Subcutaneous abdominal adipose tissue (tissue), 5 donors: ENCODE measurements around the gene MEG3.
"Not testable (repeated sequence)": the region's sequence is repeated elsewhere in the genome, so short reads cannot be mapped to it uniquely, and the experiment has no call there.

Source experiments
- H3K27ac ChIP-seq: one replicate; pipeline ENCODE4 v1.7.0; 2013; ENCODE audit warnings: low read depth, mild to moderate bottlenecking, inconsistent platforms, low read length, moderate library complexity
- H3K27me3 ChIP-seq, 5 donors: one replicate each; pipeline ENCODE4 v1.7.0; 2013; ENCODE audit warnings: low read length in 5 of 5, inconsistent platforms in 1 of 5; ENCODE audit not compliant: control insufficient read depth in 5 of 5, insufficient read depth in 4 of 5
- H3K36me3 ChIP-seq, 5 donors: one replicate each; pipeline ENCODE4 v1.7.0; 2013; ENCODE audit warnings: low read length in 5 of 5; ENCODE audit not compliant: control insufficient read depth in 5 of 5, insufficient read depth in 5 of 5
- H3K4me1 ChIP-seq, 5 donors: one replicate each; pipeline ENCODE4 v1.7.0; 2013; ENCODE audit warnings: low read length in 5 of 5, mild to moderate bottlenecking in 3 of 5, moderate library complexity in 1 of 5; ENCODE audit not compliant: control insufficient read depth in 5 of 5, insufficient read depth in 5 of 5
- H3K4me3 ChIP-seq, 5 donors: one replicate each; pipeline ENCODE4 v1.7.0; 2013; ENCODE audit warnings: low read length in 5 of 5, low read depth in 1 of 5
- H3K9ac ChIP-seq, 5 donors: one replicate each; pipeline ENCODE4 v1.7.0; 2013; ENCODE audit warnings: low read length in 5 of 5, mild to moderate bottlenecking in 4 of 5, moderate library complexity in 3 of 5
- H3K9me3 ChIP-seq, 5 donors: one replicate each; pipeline ENCODE4 v1.7.0; 2013; ENCODE audit warnings: low read length in 5 of 5; ENCODE audit not compliant: control insufficient read depth in 5 of 5
- donor health status: healthy.
- donor health status: healthy.
- donor health status: healthy.
- donor health status: healthy.
- donor health status: healthy.

The MEG3 gene

DNA sequence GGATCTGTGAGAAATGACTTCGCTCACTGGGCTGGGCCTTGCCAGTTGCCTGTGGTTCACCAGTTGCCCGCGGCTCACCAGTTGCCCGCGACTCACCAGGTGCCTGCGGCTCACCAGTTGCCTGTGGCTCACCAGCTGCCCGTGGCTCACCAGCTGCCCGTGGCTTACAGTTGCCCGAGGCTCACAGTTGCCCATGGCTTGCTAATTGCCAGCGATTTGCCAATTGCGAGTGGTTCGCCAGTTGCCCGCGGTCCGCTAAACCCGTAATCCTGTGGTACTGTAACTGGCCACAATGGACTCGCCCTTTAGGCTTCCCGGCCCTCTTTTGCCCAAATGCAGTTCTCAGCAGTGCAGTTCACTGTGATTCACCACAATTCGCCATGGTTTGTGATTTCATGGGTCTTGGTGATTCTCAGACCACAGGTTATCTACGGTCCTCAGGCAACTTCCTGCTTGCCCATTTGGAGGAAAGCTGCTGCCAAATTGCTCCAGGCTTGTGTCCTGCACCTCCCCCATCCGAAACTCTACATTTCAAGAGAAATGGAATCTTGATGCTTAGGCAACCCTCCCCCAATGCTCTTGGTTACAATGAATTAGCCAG lies 15.0 kb upstream of the MEG3 start:
- H3K27ac ChIP-seq: no peak overlapping the region
- no peaks in the 10 kb centered on the region for H3K36me3 ChIP-seq
- no peak overlapping the region for H3K9ac ChIP-seq
- H3K27me3 ChIP-seq: peaks cover 2 to 16% (median 10%) of the 10 kb centered on the region in 5 donors
- H3K4me3 ChIP-seq: no peak overlapping the region
- no peaks in the 10 kb centered on the region for H3K4me1 ChIP-seq
- H3K9me3 ChIP-seq: peaks cover 0 to 33% (median 27%) of the 10 kb centered on the region in 5 donors

DNA sequence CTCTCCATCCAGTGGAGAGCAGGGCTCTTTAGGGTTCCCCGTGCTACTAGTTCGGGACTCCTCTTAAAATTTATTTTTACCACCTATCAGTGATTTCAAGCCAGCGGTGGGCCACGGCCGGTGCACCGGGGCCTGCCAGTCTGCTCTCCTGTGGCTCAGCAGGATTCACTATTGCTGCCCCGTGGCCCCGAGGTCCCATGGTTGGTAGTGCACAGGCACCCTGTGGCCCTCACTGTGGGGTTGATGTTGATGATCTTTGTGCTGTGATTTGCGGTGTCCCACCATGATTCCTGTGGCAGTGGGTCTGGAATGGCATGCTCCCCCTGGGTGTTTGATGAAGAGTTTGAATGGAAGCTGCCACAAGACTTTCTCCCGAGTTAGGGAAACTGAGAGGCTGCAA lies 12.6 kb upstream of the MEG3 start:
- H3K4me3 ChIP-seq: no peak overlapping the region
- H3K36me3 ChIP-seq: no peaks in the 10 kb centered on the region
- H3K9me3 ChIP-seq: peaks cover 0 to 25% (median 18%) of the 10 kb centered on the region in 5 donors
- peaks cover 0 to 10% (median 8%) of the 10 kb centered on the region in 5 donors for H3K27me3 ChIP-seq
- no peak overlapping the region for H3K27ac ChIP-seq
- H3K9ac ChIP-seq: no peak overlapping the region
- H3K4me1 ChIP-seq: no peaks in the 10 kb centered on the region

- Histone ChIP-seq H3K9me3 (peaks cover 0 to 10% (median 8%) of the 10 kb centered on the region in 5 donors), H3K36me3 (no peaks in the 10 kb centered on the region), H3K4me1 (no peaks in the 10 kb centered on the region), H3K27ac (no peak overlapping the region), H3K4me3 (no peak overlapping the region), H3K27me3 (peaks cover 0 to 12% (median 10%) of the 10 kb centered on the region in 5 donors), H3K9ac (no peak overlapping the region)
Measured at GRCh38 chr14:100815478-100816285, 10.2 kb upstream of the MEG3 start.

GRCh38 chr14:100816286-100816949 lies 9.5 kb upstream of the MEG3 start:
- Histone ChIP-seq H3K9ac (no peak overlapping the region), H3K4me1 (no peaks in the 10 kb centered on the region), H3K27ac (no peak overlapping the region), H3K4me3 (no peak overlapping the region), H3K36me3 (no peaks in the 10 kb centered on the region), H3K27me3 (peaks cover 0 to 10% (median 7%) of the 10 kb centered on the region in 5 donors), H3K9me3 (peaks cover 0 to 3% (median under 1%) of the 10 kb centered on the region in 5 donors)

DNA sequence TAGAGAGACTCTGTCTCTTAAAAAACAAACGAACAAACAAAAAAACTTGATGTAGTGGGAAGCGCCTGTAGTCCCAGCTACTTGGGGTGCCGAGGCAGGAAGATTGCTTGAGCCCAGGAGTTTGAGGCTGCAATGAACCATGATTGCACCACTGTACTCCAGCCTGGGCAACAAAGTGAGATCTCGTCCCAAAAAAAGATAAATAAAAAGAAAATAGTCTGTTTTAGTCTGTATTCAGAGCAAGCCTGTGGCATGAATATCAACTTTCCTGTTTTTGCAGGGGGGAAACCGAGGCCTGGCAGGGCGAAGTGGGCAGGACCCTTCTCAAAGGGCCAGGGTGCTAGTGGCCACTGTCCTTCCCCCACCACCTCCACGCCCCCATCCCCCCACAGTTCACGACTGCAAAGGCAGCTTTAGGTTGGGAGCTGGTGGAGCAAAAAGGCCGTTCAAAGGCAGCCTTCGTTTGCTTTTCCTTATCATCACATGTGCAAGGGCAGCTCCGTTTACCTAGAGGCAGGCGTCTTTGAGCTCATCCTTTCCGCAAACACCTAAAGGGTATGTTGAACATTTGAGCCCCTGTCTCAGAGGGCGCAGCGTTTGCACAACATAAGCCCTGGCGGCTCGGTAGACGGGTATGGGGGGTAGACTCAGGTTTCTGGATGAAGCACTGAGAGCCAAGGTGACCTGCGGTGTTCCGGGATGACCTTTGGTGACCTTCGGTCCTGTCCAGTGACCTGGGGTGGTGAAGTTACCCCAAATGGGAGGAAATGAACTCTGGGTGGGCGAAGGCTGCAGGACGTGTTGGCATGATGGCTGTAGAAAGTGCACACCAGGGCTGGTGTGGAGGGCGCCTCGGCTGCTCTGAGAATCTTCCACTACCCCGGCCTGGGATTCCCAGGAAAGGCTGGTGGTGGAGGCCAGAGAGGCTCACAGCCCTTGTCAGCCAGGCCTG lies 8.7 kb upstream of the MEG3 start:
- Histone ChIP-seq H3K27me3 (peaks cover 0 to 10% (median 7%) of the 10 kb centered on the region in 5 donors), H3K4me1 (no peaks in the 10 kb centered on the region), H3K27ac (no peak overlapping the region), H3K4me3 (no peak overlapping the region), H3K36me3 (no peaks in the 10 kb centered on the region), H3K9me3 (no peaks in the 10 kb centered on the region), H3K9ac (no peak overlapping the region)

- Histone ChIP-seq H3K9me3 (no peaks in the 10 kb centered on the region), H3K9ac (no peak overlapping the region), H3K27ac (no peak overlapping the region), H3K27me3 (peaks cover 0 to 11% (median 9%) of the 10 kb centered on the region in 5 donors), H3K4me1 (peaks cover 0 to 4% (median 0%) of the 10 kb centered on the region in 5 donors), H3K36me3 (no peaks in the 10 kb centered on the region), H3K4me3 (no peak overlapping the region)
Measured at GRCh38 chr14:100818221-100818699, 7.7 kb upstream of the MEG3 start.

- H3K4me3 ChIP-seq, H3K36me3 ChIP-seq, H3K9ac ChIP-seq, H3K9me3 ChIP-seq, H3K27ac ChIP-seq, H3K4me1 ChIP-seq, H3K27me3 ChIP-seq: not testable (repeated sequence)
Measured at GRCh38 chr14:100818923-100819322, 7.0 kb upstream of the MEG3 start.

- Histone ChIP-seq H3K4me3 (no peak overlapping the region), H3K9me3 (no peaks in the 10 kb centered on the region), H3K9ac (no peak overlapping the region), H3K27ac (no peak overlapping the region), H3K4me1 (peaks cover 0 to 10% (median 0%) of the 10 kb centered on the region in 5 donors), H3K27me3 (peaks cover 0 to 9% (median 5%) of the 10 kb centered on the region in 5 donors), H3K36me3 (no peaks in the 10 kb centered on the region)
Measured at GRCh38 chr14:100819453-100819828, 6.5 kb upstream of the MEG3 start.

DNA sequence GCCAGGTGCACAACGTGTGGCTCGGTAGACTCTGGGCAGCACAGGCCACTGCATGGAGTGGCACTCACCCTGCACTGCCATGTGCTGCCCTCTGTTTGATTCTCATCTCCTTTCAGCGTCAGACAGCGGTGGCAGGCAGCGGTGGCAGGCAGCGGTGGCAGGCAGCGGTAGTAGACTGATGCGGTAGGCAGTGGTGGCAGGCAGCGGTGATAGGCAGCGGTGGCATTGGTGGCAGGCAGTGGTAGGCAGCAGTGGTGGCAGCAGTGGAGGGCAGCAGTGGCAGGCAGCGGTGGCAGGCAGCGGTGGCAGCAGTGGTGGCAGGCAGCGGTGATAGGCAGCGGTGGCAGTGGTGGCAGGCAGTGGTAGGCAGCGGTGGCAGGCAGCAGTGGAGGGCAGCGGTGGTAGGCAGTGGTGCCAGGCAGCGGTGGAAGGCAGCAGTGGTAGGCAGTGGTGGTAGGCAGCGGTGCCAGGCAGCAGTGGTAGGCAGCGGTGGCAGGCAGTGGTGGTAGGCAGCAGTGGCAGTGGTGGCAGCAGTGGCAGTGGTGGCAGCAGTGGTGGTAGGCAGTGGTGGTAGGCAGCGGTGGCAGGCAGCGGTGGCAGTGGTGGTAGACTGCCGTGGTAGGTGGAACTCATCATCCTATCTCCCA lies 6.0 kb upstream of the MEG3 start:
- Histone ChIP-seq H3K4me1 (peaks cover 0 to 12% (median 0%) of the 10 kb centered on the region in 5 donors), H3K36me3 (no peaks in the 10 kb centered on the region), H3K9me3 (no peaks in the 10 kb centered on the region), H3K4me3 (no peak overlapping the region), H3K27me3 (peaks cover 4 to 10% (median 6%) of the 10 kb centered on the region in 5 donors), H3K27ac (no peak overlapping the region), H3K9ac (no peak overlapping the region)
